Measurements from ENCODE around the gene GAMT.

DNA sequence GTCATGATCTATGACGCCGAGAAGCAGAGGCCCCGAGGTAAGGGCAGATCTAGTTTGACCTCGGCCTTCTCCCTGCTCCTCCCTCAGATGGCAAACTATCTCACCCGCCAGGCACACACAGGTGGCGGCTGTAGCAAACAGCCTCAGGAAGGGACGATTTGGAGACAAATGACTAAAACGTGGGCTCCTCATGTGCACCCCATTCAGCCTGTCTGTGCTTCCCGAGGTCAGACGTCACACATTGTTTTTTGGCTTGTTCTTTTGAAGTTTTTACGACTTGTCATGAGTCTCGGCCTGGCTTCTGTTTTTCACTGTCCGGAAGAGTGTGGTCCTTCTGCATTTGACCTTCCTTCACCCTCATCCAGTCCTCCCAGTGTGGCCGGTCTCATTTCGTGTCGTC lies 21.0 kb upstream of the GAMT start:
- TF ChIP-seq TAF1 (IDR thresholded peaks at IDR 0.05; ENCODE audit: borderline replicate concordance, low read depth, low read length) = no peak
- TF ChIP-seq POLR2AphosphoS5 (IDR thresholded peaks at IDR 0.05; ENCODE audit: low read depth, low read length) = no peak; the same call in 1 of the 2 replicates
- no peak for TF ChIP-seq POLR2A (IDR thresholded peaks at IDR 0.05; ENCODE audit: low read depth, low read length)
